ENCODE measurements around the gene E2F8. TPM values are rescaled to one million over a fixed set of nuclear protein-coding genes. Genes with fewer than 3 reads are reported as not detected.

Gene E2F8
- total and polyA plus RNA-seq, 10 of the 15 experiments (the other 5 are each of a cell fraction or from before 2014, with no cell fraction given), result 8.8 to 28.1 (median 18.5) TPM

DNA sequence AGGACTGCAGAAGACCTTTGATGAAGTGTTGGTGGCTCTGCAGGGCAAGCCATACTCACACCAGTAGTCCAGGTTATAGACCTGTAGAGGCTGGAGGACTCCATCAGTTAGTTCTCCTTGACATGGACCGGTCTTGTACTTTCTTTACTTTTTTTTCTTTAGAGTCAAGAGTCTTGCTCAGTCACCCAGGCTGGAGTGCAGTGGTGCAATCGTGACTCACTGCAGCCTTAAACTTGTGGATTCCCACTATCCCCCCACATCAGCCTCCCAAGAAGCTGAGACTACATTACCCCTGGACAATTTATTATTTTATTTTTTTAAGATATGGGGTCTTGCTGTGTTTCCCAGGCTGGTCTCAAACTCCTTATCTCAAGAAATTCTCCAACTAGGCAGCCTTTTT is 49.6 kb upstream of the E2F8 start:
- ChIA-PET POLR2A (no interaction called here), RAD21 (ENCODE audit: unreplicated experiment) (no interaction called here), SMC1A (ENCODE audit: uncharacterized antibody, unreplicated experiment) (no interaction called here), CTCF (no interaction called here)
- Histone ChIP-seq H3K4me3 (no peak overlapping the region), H3K4me2 (ENCODE audit: control insufficient read depth, insufficient read depth) (no peak overlapping the region), H3K36me3 (ENCODE audit: control insufficient read depth in 2 of 2, insufficient read depth in 2 of 2, low read length in 1 of 2) (no peaks in the 10 kb centered on the region), H3K27me3 (replicated peaks in 1 of 2; ENCODE audit: control insufficient read depth in 2 of 2, insufficient read depth in 2 of 2, low read length in 1 of 2) (no peaks in the 10 kb centered on the region), H3K79me2 (ENCODE audit: control insufficient read depth, insufficient read depth, low read length) (no peaks in the 10 kb centered on the region), H3K9me3 (replicated peaks; ENCODE audit: control insufficient read depth, insufficient read depth, low read length) (no peaks in the 10 kb centered on the region), H3K4me1 (ENCODE audit: control insufficient read depth, insufficient read depth, low read length) (no peaks in the 10 kb centered on the region), H2AFZ (ENCODE audit: control insufficient read depth, low read depth, low read length) (no peak overlapping the region), H4K20me1 (ENCODE audit: control insufficient read depth, insufficient read depth) (no peaks in the 10 kb centered on the region), H3K9ac (ENCODE audit: control insufficient read depth, insufficient read depth, low read length) (no peak overlapping the region), H3K27ac (ENCODE audit: control insufficient read depth, insufficient read depth) (no peak overlapping the region)
- intact Hi-C loops (cut with micrococcal nuclease; ENCODE audit: unreplicated experiment) (no loop called here), in situ Hi-C loops (cut with MboI) (no loop called here)
- WGBS (ENCODE audit: insufficient coverage, insufficient replicate concordance, low lambda C conversion rate, missing lambda C conversion rate), result 58% methylated on average over 2 of the region's 2 CpGs
- no peak for TF ChIP-seq EP300 (IDR thresholded peaks at IDR 0.05; ENCODE audit: borderline replicate concordance in 1 of 2, control insufficient read depth in 1 of 2, low read depth in 2 of 2, low read length in 2 of 2)
- TF ChIP-seq CBX3 (IDR thresholded peaks at IDR 0.05; ENCODE audit: borderline replicate concordance, low read depth), result no peak
- TF ChIP-seq, protein P1, sequence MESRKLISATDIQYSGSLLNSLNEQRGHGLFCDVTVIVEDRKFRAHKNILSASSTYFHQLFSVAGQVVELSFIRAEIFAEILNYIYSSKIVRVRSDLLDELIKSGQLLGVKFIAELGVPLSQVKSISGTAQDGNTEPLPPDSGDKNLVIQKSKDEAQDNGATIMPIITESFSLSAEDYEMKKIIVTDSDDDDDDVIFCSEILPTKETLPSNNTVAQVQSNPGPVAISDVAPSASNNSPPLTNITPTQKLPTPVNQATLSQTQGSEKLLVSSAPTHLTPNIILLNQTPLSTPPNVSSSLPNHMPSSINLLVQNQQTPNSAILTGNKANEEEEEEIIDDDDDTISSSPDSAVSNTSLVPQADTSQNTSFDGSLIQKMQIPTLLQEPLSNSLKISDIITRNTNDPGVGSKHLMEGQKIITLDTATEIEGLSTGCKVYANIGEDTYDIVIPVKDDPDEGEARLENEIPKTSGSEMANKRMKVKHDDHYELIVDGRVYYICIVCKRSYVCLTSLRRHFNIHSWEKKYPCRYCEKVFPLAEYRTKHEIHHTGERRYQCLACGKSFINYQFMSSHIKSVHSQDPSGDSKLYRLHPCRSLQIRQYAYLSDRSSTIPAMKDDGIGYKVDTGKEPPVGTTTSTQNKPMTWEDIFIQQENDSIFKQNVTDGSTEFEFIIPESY (IDR thresholded peaks at IDR 0.05), result no peak
- TF ChIP-seq, protein P2, sequence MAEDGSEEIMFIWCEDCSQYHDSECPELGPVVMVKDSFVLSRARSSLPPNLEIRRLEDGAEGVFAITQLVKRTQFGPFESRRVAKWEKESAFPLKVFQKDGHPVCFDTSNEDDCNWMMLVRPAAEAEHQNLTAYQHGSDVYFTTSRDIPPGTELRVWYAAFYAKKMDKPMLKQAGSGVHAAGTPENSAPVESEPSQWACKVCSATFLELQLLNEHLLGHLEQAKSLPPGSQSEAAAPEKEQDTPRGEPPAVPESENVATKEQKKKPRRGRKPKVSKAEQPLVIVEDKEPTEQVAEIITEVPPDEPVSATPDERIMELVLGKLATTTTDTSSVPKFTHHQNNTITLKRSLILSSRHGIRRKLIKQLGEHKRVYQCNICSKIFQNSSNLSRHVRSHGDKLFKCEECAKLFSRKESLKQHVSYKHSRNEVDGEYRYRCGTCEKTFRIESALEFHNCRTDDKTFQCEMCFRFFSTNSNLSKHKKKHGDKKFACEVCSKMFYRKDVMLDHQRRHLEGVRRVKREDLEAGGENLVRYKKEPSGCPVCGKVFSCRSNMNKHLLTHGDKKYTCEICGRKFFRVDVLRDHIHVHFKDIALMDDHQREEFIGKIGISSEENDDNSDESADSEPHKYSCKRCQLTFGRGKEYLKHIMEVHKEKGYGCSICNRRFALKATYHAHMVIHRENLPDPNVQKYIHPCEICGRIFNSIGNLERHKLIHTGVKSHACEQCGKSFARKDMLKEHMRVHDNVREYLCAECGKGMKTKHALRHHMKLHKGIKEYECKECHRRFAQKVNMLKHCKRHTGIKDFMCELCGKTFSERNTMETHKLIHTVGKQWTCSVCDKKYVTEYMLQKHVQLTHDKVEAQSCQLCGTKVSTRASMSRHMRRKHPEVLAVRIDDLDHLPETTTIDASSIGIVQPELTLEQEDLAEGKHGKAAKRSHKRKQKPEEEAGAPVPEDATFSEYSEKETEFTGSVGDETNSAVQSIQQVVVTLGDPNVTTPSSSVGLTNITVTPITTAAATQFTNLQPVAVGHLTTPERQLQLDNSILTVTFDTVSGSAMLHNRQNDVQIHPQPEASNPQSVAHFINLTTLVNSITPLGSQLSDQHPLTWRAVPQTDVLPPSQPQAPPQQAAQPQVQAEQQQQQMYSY (CRISPR knock-in tag; IDR thresholded peaks at IDR 0.05), result no peak
- TF ChIP-seq ZNF274 (IDR thresholded peaks at IDR 0.05; ENCODE audit: insufficient read depth, insufficient read length), result no peak
- no peak for TF ChIP-seq DPF2 (IDR thresholded peaks at IDR 0.05)
- TF ChIP-seq, protein P3, sequence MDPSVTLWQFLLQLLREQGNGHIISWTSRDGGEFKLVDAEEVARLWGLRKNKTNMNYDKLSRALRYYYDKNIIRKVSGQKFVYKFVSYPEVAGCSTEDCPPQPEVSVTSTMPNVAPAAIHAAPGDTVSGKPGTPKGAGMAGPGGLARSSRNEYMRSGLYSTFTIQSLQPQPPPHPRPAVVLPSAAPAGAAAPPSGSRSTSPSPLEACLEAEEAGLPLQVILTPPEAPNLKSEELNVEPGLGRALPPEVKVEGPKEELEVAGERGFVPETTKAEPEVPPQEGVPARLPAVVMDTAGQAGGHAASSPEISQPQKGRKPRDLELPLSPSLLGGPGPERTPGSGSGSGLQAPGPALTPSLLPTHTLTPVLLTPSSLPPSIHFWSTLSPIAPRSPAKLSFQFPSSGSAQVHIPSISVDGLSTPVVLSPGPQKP (IDR thresholded peaks at IDR 0.05; ENCODE audit: low read depth, low read length), result no peak
- TF ChIP-seq TCF7 (IDR thresholded peaks at IDR 0.05; ENCODE audit: borderline replicate concordance), result no peak
- TF ChIP-seq SREBF2 (IDR thresholded peaks at IDR 0.05; ENCODE audit: low read length), result no peak
- no peak for TF ChIP-seq FOS (IDR thresholded peaks at IDR 0.05; ENCODE audit: borderline replicate concordance, extremely low read depth, insufficient read length)
- TF ChIP-seq TARDBP (IDR thresholded peaks at IDR 0.05; ENCODE audit: borderline replicate concordance), result no peak
- FAIRE-seq (no peak), ATAC-seq (no peak), DNase-seq (ENCODE audit: low read depth, low spot score) (no peak)
- no TSS peak for BruUV-seq (replicated peaks)
